Measurements from ENCODE around the gene BRD4.

BRD4 gene

GRCh38 chr19:15291548-15292021 lies 40.8 kb downstream of the BRD4 start:
- no peak for DNase-seq (ENCODE audit: low read depth in 2 of 2, low spot score in 1 of 2)

GRCh38 chr19:15291089-15291488 lies 41.2 kb downstream of the BRD4 start:
- no peak for DNase-seq (ENCODE audit: low read depth in 2 of 2, low spot score in 1 of 2)

GRCh38 chr19:15290166-15290565 lies 42.2 kb downstream of the BRD4 start:
- no peak for DNase-seq (ENCODE audit: low read depth in 2 of 2, low spot score in 1 of 2)

GRCh38 chr19:15289673-15290072 lies 42.7 kb downstream of the BRD4 start:
- DNase-seq (ENCODE audit: low read depth in 2 of 2, low spot score in 1 of 2): no peak

GRCh38 chr19:15288146-15288963 lies 44.0 kb downstream of the BRD4 start:
- DNase-seq (ENCODE audit: low read depth in 2 of 2, low spot score in 1 of 2): no peak

GRCh38 chr19:15287496-15287895 lies 44.8 kb downstream of the BRD4 start:
- no peak for DNase-seq (ENCODE audit: low read depth in 2 of 2, low spot score in 1 of 2)

GRCh38 chr19:15286688-15287365 lies 45.5 kb downstream of the BRD4 start:
- no peak for DNase-seq (ENCODE audit: low read depth in 2 of 2, low spot score in 1 of 2)

- no peak for DNase-seq (ENCODE audit: low read depth in 2 of 2, low spot score in 1 of 2)
Measured at GRCh38 chr19:15285896-15286591, 46.3 kb downstream of the BRD4 start.

GRCh38 chr19:15284896-15285295 lies 47.4 kb downstream of the BRD4 start:
- no peak for DNase-seq (ENCODE audit: low read depth in 2 of 2, low spot score in 1 of 2)

- no peak for DNase-seq (ENCODE audit: low read depth in 2 of 2, low spot score in 1 of 2)
Measured at GRCh38 chr19:15284091-15284490, 48.2 kb downstream of the BRD4 start.

- DNase-seq (ENCODE audit: low read depth in 2 of 2, low spot score in 1 of 2): no peak
Measured at GRCh38 chr19:15283141-15283883, 49.0 kb downstream of the BRD4 start.

- no peak for DNase-seq (ENCODE audit: low read depth in 2 of 2, low spot score in 1 of 2)
Measured at GRCh38 chr19:15282311-15282705, 50.0 kb downstream of the BRD4 start.

GRCh38 chr19:15280915-15281683 lies 51.2 kb downstream of the BRD4 start:
- DNase-seq (ENCODE audit: low read depth in 2 of 2, low spot score in 1 of 2): no peak

- no peak for DNase-seq (ENCODE audit: low read depth in 2 of 2, low spot score in 1 of 2)
Measured at GRCh38 chr19:15280048-15280725, 52.2 kb downstream of the BRD4 start.

GRCh38 chr19:15279326-15279904 lies 52.9 kb downstream of the BRD4 start:
- no peak for DNase-seq (ENCODE audit: low read depth in 2 of 2, low spot score in 1 of 2)

- no peak for DNase-seq (ENCODE audit: low read depth in 2 of 2, low spot score in 1 of 2)
Measured at GRCh38 chr19:15276620-15277215, 55.6 kb downstream of the BRD4 start.

- DNase-seq (ENCODE audit: low read depth in 2 of 2, low spot score in 1 of 2): no peak
Measured at GRCh38 chr19:15274477-15274876, 57.9 kb downstream of the BRD4 start.

- DNase-seq (ENCODE audit: low read depth in 2 of 2, low spot score in 1 of 2): no peak
Measured at GRCh38 chr19:15269806-15270205, 62.5 kb downstream of the BRD4 start.

- no peak for DNase-seq (ENCODE audit: low read depth in 2 of 2, low spot score in 1 of 2)
Measured at GRCh38 chr19:15268928-15269253, 63.4 kb downstream of the BRD4 start.
